ENCODE data around the gene KRTAP10-7.
"Not testable (repeated sequence)": the region's sequence is repeated elsewhere in the genome, so short reads cannot be mapped to it uniquely, and the experiment has no call there.

The KRTAP10-7 gene

DNA sequence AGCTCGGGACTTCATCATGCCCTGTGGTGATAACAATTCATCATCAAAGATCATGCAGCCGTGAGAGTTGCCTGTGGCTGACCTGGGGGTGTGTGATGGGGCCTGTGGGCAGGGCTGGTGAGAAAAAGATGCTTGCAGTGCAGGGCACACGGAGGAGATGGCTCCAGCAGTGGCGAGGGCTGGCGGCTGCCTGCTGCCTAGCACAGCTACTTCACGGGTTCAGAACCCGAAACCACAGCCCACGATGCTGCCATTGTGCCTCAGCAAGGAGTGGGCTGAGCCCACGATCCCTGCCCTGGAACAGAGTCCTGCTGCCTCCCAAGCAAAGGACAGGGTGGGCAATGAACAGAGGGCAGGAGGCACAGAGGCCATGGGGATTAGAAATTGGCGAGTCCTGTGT lies 25.9 kb downstream of the KRTAP10-7 start:
- no peaks in the 10 kb centered on the region for H3K27me3 ChIP-seq (ENCODE audit: control insufficient read depth, insufficient read depth, low read length)
- H3K4me1 ChIP-seq (ENCODE audit: control insufficient read depth, insufficient read depth, low read length): no peaks in the 10 kb centered on the region
- H3K4me3 ChIP-seq (ENCODE audit: low read depth, low read length): no peak overlapping the region
- no peak overlapping the region for H3K9ac ChIP-seq (ENCODE audit: low read depth, low read length)
- H3K27ac ChIP-seq (ENCODE audit: low read depth, low read length): no peak overlapping the region
- peaks cover 25% of the 10 kb centered on the region for H3K9me3 ChIP-seq (ENCODE audit: control insufficient read depth, insufficient read depth, low read length)
- no peaks in the 10 kb centered on the region for H3K36me3 ChIP-seq (ENCODE audit: control insufficient read depth, insufficient read depth, low read length)

DNA sequence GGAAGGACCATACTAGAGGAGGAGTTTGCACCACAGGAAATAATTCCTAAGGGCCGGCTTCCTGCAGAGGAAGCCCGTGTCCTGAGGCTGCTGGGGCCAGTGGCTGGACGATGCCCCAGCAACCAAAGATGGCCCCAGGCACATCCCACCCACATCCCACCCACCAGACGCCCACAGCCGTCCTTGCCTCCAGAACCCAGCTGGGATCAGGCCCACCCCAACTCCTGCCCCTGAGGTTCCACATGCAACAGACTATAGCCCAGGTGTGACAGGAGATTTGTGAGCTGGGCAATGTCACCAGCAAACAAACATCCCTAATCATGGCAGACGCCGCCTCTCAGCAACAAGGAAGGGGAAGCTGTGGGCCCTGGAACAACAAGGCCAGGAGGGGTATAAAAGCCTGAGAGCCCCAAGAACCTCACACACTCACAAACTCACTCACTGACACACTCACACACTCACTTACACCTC lies 26.3 kb downstream of the KRTAP10-7 start, which contains the start of gene KRTAP10-9:
KRTAP10-9 (plus strand) TSS at position 421 of the 471 bp plus-strand sequence. CDS start 79 bp downstream, outside the sequence.
- H3K9me3 ChIP-seq (ENCODE audit: control insufficient read depth, insufficient read depth, low read length): peaks cover 25% of the 10 kb centered on the region
- no peak within 1 kb of the TSS for H3K27ac ChIP-seq (ENCODE audit: low read depth, low read length)
- no peaks in the 10 kb centered on the region for H3K36me3 ChIP-seq (ENCODE audit: control insufficient read depth, insufficient read depth, low read length)
- H3K4me3 ChIP-seq (ENCODE audit: low read depth, low read length): no peak within 1 kb of the TSS
- H3K9ac ChIP-seq (ENCODE audit: low read depth, low read length): no peak within 1 kb of the TSS
- H3K27me3 ChIP-seq (ENCODE audit: control insufficient read depth, insufficient read depth, low read length): no peaks in the 10 kb centered on the region
- no peaks in the 10 kb centered on the region for H3K4me1 ChIP-seq (ENCODE audit: control insufficient read depth, insufficient read depth, low read length)

DNA sequence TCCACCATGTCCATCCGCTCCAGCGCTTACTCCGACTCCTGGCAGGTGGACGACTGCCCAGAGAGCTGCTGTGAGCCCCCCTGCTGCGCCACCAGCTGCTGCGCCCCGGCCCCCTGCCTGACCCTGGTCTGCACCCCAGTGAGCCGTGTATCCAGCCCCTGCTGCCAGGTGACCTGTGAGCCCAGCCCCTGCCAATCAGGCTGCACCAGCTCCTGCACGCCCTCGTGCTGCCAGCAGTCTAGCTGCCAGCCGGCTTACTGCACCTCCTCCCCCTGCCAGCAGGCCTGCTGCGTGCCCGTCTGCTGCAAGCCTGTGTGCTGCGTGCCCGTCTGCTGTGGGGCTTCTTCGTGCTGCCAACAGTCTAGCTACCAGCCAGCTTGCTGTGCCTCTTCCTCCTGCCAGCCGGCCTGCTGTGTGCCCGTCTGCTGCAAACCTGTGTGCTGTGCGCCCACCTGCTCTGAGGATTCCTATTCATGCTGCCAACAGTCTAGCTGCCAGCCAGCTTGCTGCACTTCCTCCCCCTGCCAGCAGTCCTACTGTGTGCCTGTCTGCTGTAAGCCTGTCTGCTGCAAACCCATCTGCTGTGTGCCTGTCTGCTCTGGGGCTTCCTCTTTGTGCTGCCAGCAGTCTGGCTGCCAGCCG lies 26.9 kb downstream of the KRTAP10-7 start:
- not testable (repeated sequence) for H3K4me1 ChIP-seq (ENCODE audit: control insufficient read depth, insufficient read depth, low read length); H3K27me3 ChIP-seq (ENCODE audit: control insufficient read depth, insufficient read depth, low read length); H3K4me3 ChIP-seq (ENCODE audit: low read depth, low read length); H3K27ac ChIP-seq (ENCODE audit: low read depth, low read length); H3K36me3 ChIP-seq (ENCODE audit: control insufficient read depth, insufficient read depth, low read length); H3K9ac ChIP-seq (ENCODE audit: low read depth, low read length)
- H3K9me3 ChIP-seq (ENCODE audit: control insufficient read depth, insufficient read depth, low read length): peaks cover 24% of the 10 kb centered on the region

DNA sequence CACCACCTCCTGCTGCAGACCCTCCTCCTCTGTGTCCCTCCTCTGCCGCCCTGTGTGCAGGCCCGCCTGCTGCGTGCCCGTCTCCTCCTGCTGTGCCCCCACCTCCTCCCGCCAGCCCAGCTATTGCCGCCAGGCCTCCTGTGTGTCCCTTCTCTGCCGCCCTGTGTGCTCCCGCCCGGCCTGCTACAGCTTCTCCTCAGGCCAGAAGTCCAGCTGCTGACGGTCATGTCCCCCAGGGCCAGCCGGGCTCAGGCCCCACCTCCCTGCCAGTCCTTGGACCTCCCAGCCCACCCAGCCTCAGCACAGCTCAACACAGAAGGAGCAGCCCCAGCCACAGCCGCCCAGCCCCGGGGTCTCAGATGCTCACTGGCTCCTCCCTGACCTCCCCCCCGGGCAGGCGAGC lies 27.4 kb downstream of the KRTAP10-7 start:
- not testable (repeated sequence) for H3K9ac ChIP-seq (ENCODE audit: low read depth, low read length); H3K4me1 ChIP-seq (ENCODE audit: control insufficient read depth, insufficient read depth, low read length); H3K27ac ChIP-seq (ENCODE audit: low read depth, low read length); H3K4me3 ChIP-seq (ENCODE audit: low read depth, low read length); H3K27me3 ChIP-seq (ENCODE audit: control insufficient read depth, insufficient read depth, low read length); H3K36me3 ChIP-seq (ENCODE audit: control insufficient read depth, insufficient read depth, low read length)
- peaks cover 20% of the 10 kb centered on the region for H3K9me3 ChIP-seq (ENCODE audit: control insufficient read depth, insufficient read depth, low read length)

DNA sequence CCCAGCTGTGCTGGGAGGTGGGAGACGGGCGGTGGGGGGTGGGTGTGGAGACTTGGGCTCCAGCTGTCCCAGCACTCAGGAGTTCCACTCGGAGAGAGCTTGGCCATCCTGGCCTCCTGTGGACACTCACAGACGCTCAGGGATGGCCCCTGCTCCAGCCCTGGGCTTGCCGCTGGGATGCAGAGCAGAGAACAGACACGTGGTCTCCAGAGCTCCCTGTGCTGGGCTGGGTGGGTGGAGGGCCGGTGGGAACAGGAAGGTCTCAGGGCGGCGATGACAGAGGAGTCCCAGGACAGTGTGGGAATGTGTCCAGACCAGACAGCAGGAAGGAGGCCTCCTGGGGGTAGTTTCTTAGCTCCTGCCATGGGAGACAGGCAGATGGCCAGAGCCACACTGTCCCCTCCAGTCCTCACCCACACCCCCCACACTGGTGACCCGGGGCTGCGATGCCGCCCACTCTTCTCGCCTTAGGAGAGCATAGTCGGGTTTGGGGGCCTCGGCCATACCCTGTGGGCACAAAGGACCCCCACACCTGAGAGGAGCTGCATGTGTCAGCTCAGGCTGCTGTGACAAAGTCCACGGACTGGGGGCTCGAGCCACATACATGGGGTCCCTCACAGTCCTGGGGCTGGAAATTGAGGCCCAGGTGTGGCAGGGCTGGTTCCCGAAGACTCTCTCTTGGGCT lies 28.5 kb downstream of the KRTAP10-7 start:
- Histone ChIP-seq H3K27ac (ENCODE audit: low read depth, low read length) (no peak overlapping the region), H3K27me3 (ENCODE audit: control insufficient read depth, insufficient read depth, low read length) (no peaks in the 10 kb centered on the region), H3K9me3 (ENCODE audit: control insufficient read depth, insufficient read depth, low read length) (peaks cover 10% of the 10 kb centered on the region), H3K4me3 (ENCODE audit: low read depth, low read length) (no peak overlapping the region), H3K36me3 (ENCODE audit: control insufficient read depth, insufficient read depth, low read length) (no peaks in the 10 kb centered on the region), H3K9ac (ENCODE audit: low read depth, low read length) (no peak overlapping the region), H3K4me1 (ENCODE audit: control insufficient read depth, insufficient read depth, low read length) (no peaks in the 10 kb centered on the region)

DNA sequence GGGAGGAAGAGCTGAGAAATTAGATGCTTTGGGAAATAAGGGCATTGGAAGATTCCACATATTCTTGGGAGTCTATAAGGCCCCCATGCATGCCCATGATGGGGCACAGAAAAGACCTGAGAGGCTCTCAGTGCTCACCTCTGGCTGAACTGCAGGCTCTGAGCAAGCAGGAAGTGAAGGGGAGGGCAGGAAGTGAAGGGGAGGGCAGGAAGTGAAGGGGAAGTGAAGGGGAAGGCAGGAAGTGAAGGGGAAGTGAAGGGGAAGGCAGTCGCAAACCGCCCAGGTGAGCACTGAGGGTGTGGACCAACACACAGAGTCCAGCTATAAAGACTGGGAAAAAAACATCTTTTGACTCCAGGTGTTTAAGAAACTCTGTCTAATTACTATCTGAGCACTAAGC lies 30.0 kb downstream of the KRTAP10-7 start:
- H3K36me3 ChIP-seq (ENCODE audit: control insufficient read depth, insufficient read depth, low read length): no peaks in the 10 kb centered on the region
- no peak overlapping the region for H3K4me3 ChIP-seq (ENCODE audit: low read depth, low read length)

DNA sequence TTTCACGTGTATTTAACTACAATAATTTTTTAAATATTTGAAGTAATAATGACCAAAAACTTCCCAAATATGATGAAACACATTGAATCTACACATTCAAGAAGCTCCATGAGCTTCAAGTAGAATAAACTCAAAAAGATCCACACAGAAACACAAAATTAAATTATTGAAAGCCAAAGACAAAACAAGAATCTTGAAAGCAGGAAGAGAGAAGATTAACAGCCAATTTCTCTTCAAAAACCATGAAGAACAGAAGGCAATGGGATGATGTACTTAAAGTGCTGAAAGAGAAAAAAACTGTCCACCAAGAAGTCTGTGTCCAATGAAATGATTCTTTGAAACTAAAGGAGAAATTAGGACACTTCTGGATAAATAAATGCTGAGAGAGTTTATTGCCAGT lies 31.7 kb downstream of the KRTAP10-7 start:
- H3K9me3 ChIP-seq (ENCODE audit: control insufficient read depth, insufficient read depth, low read length): no peaks in the 10 kb centered on the region
- H3K4me3 ChIP-seq (ENCODE audit: low read depth, low read length): no peak overlapping the region

More for the DNA sequence above, 30.0 kb downstream of the KRTAP10-7 start:
- Histone ChIP-seq H3K27me3 (ENCODE audit: control insufficient read depth, insufficient read depth, low read length) (no peaks in the 10 kb centered on the region), H3K9me3 (ENCODE audit: control insufficient read depth, insufficient read depth, low read length) (no peaks in the 10 kb centered on the region), H3K9ac (ENCODE audit: low read depth, low read length) (no peak overlapping the region), H3K4me1 (ENCODE audit: control insufficient read depth, insufficient read depth, low read length) (no peaks in the 10 kb centered on the region), H3K27ac (ENCODE audit: low read depth, low read length) (no peak overlapping the region)

DNA sequence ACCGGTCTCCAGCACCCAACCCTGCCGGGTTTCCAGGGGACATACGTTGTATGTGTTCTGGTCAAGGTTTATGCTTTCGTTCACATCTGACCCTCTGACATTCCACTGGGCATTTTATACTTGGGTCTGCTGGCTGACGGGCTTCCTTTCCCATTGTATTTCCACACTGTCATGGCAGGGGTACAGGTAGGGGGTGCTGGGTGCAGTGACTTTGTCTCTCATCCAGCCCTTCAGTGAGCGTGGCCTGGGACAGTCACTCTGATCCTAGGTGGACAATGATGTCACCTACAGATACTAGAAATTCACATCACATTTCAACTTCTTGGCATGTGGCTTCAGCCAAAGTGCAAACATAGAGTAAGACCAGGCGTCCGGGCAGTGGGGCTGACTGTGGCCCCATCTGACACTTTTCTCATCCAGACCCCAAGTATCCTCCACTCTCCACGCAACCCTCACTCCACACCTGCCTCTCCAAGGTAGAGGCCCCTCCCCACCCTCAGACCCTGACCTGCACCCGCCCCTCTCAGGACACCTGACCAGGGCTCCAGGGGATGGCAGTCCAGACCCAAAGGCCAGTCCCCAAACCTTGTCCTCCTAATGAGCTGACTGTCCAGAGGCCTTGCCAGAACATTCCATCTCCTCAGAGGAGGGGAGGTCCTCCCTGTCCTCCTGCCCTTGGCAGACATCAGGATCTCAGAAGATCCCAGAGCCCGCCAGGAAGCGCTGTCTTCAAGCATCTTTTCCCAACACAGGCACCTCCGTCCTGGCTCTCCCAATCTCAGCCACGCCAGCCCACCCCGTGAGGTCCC lies 36.0 kb downstream of the KRTAP10-7 start:
- no peaks in the 10 kb centered on the region for H3K9me3 ChIP-seq (ENCODE audit: control insufficient read depth, insufficient read depth, low read length)
- no peaks in the 10 kb centered on the region for H3K4me1 ChIP-seq (ENCODE audit: control insufficient read depth, insufficient read depth, low read length)
- H3K4me3 ChIP-seq (ENCODE audit: low read depth, low read length): no peak overlapping the region
- H3K27me3 ChIP-seq (ENCODE audit: control insufficient read depth, insufficient read depth, low read length): no peaks in the 10 kb centered on the region
- no peak overlapping the region for H3K9ac ChIP-seq (ENCODE audit: low read depth, low read length)
- no peaks in the 10 kb centered on the region for H3K36me3 ChIP-seq (ENCODE audit: control insufficient read depth, insufficient read depth, low read length)
- no peak overlapping the region for H3K27ac ChIP-seq (ENCODE audit: low read depth, low read length)

More for the DNA sequence above, 31.7 kb downstream of the KRTAP10-7 start:
- H3K27ac ChIP-seq (ENCODE audit: low read depth, low read length): no peak overlapping the region
- no peaks in the 10 kb centered on the region for H3K36me3 ChIP-seq (ENCODE audit: control insufficient read depth, insufficient read depth, low read length)
- H3K4me1 ChIP-seq (ENCODE audit: control insufficient read depth, insufficient read depth, low read length): no peaks in the 10 kb centered on the region
- no peak overlapping the region for H3K9ac ChIP-seq (ENCODE audit: low read depth, low read length)
- no peaks in the 10 kb centered on the region for H3K27me3 ChIP-seq (ENCODE audit: control insufficient read depth, insufficient read depth, low read length)

DNA sequence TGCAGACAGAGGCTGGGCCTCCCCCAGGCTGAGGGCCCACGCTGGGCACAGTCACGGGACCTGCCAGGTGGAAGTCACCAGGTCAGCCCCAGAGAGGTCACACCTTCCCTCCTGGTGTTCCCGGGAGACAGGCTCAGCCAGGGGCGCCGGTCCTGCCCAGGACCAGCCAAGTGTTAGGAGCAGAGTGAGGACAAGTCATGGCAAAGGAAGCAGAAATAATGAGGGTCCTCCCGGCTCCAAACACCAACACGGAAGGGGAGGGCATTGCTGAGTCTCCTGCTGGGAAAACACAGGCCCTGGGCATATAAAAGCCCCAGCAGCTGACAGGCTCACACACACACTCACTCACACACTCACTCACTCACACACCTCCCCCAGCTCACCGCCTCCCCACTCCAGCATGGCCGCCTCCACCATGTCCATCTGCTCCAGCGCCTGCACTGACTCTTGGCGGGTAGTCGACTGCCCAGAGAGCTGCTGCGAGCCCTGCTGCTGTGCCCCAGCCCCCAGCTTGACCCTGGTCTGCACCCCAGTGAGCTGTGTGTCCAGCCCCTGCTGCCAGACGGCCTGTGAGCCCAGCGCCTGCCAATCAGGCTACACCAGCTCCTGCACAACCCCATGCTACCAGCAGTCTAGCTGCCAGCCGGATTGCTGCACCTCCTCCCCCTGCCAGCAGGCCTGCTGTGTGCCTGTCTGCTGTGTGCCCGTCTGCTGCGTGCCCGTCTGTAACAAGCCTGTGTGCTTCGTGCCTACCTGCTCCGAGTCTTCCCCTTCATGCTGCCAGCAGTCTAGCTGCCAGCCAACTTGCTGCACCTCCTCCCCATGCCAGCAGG lies 36.8 kb downstream of the KRTAP10-7 start, which contains the start of gene KRTAP10-10:
KRTAP10-10 (plus strand) TSS at position 339 of the 833 bp plus-strand sequence; CDS start at position 401, 62 bp downstream.
- Histone ChIP-seq H3K36me3 (ENCODE audit: control insufficient read depth, insufficient read depth, low read length) (no peaks in the 10 kb centered on the region), H3K27me3 (ENCODE audit: control insufficient read depth, insufficient read depth, low read length) (no peaks in the 10 kb centered on the region), H3K4me3 (ENCODE audit: low read depth, low read length) (no peak within 1 kb of the TSS), H3K9me3 (ENCODE audit: control insufficient read depth, insufficient read depth, low read length) (no peaks in the 10 kb centered on the region), H3K9ac (ENCODE audit: low read depth, low read length) (no peak within 1 kb of the TSS), H3K4me1 (ENCODE audit: control insufficient read depth, insufficient read depth, low read length) (no peaks in the 10 kb centered on the region), H3K27ac (ENCODE audit: low read depth, low read length) (no peak within 1 kb of the TSS)

DNA sequence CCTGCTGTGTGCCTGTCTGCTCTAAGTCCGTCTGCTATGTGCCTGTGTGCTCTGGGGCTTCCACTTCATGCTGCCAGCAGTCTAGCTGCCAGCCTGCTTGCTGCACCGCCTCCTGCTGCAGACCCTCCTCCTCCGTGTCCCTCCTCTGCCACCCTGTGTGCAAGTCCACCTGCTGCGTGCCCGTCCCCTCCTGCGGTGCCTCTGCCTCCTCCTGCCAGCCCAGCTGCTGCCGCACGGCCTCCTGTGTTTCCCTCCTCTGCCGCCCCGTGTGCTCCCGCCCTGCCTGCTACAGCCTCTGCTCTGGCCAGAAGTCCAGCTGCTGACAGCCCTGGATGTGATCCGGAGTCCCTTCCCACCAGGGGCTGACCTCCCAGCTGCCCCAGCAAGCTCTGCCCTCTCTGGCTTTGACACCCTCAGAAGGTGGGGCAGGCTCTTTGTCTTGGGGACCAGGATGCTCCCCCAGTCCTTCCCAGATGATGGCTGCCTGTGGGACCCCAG lies 37.5 kb downstream of the KRTAP10-7 start:
- H3K9me3 ChIP-seq (ENCODE audit: control insufficient read depth, insufficient read depth, low read length); H3K9ac ChIP-seq (ENCODE audit: low read depth, low read length); H3K4me3 ChIP-seq (ENCODE audit: low read depth, low read length); H3K27ac ChIP-seq (ENCODE audit: low read depth, low read length); H3K4me1 ChIP-seq (ENCODE audit: control insufficient read depth, insufficient read depth, low read length); H3K36me3 ChIP-seq (ENCODE audit: control insufficient read depth, insufficient read depth, low read length); H3K27me3 ChIP-seq (ENCODE audit: control insufficient read depth, insufficient read depth, low read length): not testable (repeated sequence)

All from HUES48 (cell line).